Measurements from ENCODE around the gene SH3RF3. TPM values are rescaled to one million over a fixed set of nuclear protein-coding genes. Genes with fewer than 3 reads are reported as not detected.

SH3RF3 gene
- total RNA-seq, 2 experiments from 2014 or later: 1.9 to 2.3 TPM

- CTCF ChIA-PET: no interaction called here
- Mint-ChIP-seq H3K4me3 (no peak overlapping the region), H3K4me1 (ENCODE audit: low read depth) (no peaks in the 10 kb centered on the region), H3K36me3 (ENCODE audit: low read depth) (no peaks in the 10 kb centered on the region), H3K27me3 (no peaks in the 10 kb centered on the region), H3K9me3 (no peaks in the 10 kb centered on the region), H3K27ac (no peak overlapping the region)
- TF ChIP-seq CTCF (IDR thresholded peaks at IDR 0.05): no peak
- POLR2A ChIA-PET: no interaction called here
- DNase-seq (no peak), ATAC-seq (no peak)
- intact Hi-C loops (cut with micrococcal nuclease): no loop called here
Measured at GRCh38 chr2:109369671-109370191, 240.7 kb downstream of the SH3RF3 start.

- no peak for ATAC-seq
- H3K9me3 Mint-ChIP-seq: no peaks in the 10 kb centered on the region
- TF ChIP-seq CTCF (IDR thresholded peaks at IDR 0.05): no peak
- POLR2A ChIA-PET: no interaction called here
- CTCF ChIA-PET: no interaction called here
- H3K4me3 Mint-ChIP-seq: no peak overlapping the region
- no peaks in the 10 kb centered on the region for H3K36me3 Mint-ChIP-seq (ENCODE audit: low read depth)
- no peaks in the 10 kb centered on the region for H3K27me3 Mint-ChIP-seq
- DNase-seq: no peak
- intact Hi-C loops (cut with micrococcal nuclease): no loop called here
- H3K4me1 Mint-ChIP-seq (ENCODE audit: low read depth): no peaks in the 10 kb centered on the region
- no peak overlapping the region for H3K27ac Mint-ChIP-seq
Measured at GRCh38 chr2:109370399-109371035, 241.5 kb downstream of the SH3RF3 start.

- POLR2A ChIA-PET: no interaction called here
- ATAC-seq (no peak), DNase-seq (no peak)
- CTCF ChIA-PET: no interaction called here
- Mint-ChIP-seq H3K27ac (no peak overlapping the region), H3K36me3 (ENCODE audit: low read depth) (no peaks in the 10 kb centered on the region), H3K27me3 (no peaks in the 10 kb centered on the region), H3K4me3 (no peak overlapping the region), H3K4me1 (ENCODE audit: low read depth) (no peaks in the 10 kb centered on the region), H3K9me3 (no peaks in the 10 kb centered on the region)
- TF ChIP-seq CTCF (IDR thresholded peaks at IDR 0.05): no peak
- intact Hi-C loops (cut with micrococcal nuclease): no loop called here
Measured at GRCh38 chr2:109371481-109372170, 242.6 kb downstream of the SH3RF3 start.

- no peak overlapping the region for H3K4me3 Mint-ChIP-seq
- no peaks in the 10 kb centered on the region for H3K4me1 Mint-ChIP-seq (ENCODE audit: low read depth)
- TF ChIP-seq CTCF (IDR thresholded peaks at IDR 0.05): no peak
- ChIA-PET POLR2A (no interaction called here), CTCF (no interaction called here)
- H3K9me3 Mint-ChIP-seq: no peaks in the 10 kb centered on the region
- no peaks in the 10 kb centered on the region for H3K27me3 Mint-ChIP-seq
- intact Hi-C loops (cut with micrococcal nuclease): no loop called here
- DNase-seq: no peak
- ATAC-seq: no peak
- no peaks in the 10 kb centered on the region for H3K36me3 Mint-ChIP-seq (ENCODE audit: low read depth)
- no peak overlapping the region for H3K27ac Mint-ChIP-seq
Measured at GRCh38 chr2:109372171-109372568, 243.2 kb downstream of the SH3RF3 start.

GRCh38 chr2:109372614-109373013, 243.6 kb downstream of the SH3RF3 start:
- Mint-ChIP-seq H3K4me1 (ENCODE audit: low read depth) (no peaks in the 10 kb centered on the region), H3K4me3 (no peak overlapping the region), H3K36me3 (ENCODE audit: low read depth) (no peaks in the 10 kb centered on the region), H3K27me3 (no peaks in the 10 kb centered on the region), H3K9me3 (no peaks in the 10 kb centered on the region), H3K27ac (no peak overlapping the region)
- CTCF ChIA-PET: no interaction called here
- ATAC-seq (no peak), DNase-seq (no peak)
- POLR2A ChIA-PET: no interaction called here
- no peak for TF ChIP-seq CTCF (IDR thresholded peaks at IDR 0.05)
- intact Hi-C loops (cut with micrococcal nuclease): no loop called here

All from activated CD8-positive, alpha-beta T cell treated with anti-CD3 and anti-CD28 coated beads for 36 hours (primary cell).